ENCODE data around the gene MAPKAP1. TPM values are rescaled to one million over a fixed set of nuclear protein-coding genes. Genes with fewer than 3 reads are reported as not detected.

MAPKAP1 gene
- polyA plus RNA-seq, 3 donors, result 39.9 to 57.5 (median 44.1) TPM

DNA sequence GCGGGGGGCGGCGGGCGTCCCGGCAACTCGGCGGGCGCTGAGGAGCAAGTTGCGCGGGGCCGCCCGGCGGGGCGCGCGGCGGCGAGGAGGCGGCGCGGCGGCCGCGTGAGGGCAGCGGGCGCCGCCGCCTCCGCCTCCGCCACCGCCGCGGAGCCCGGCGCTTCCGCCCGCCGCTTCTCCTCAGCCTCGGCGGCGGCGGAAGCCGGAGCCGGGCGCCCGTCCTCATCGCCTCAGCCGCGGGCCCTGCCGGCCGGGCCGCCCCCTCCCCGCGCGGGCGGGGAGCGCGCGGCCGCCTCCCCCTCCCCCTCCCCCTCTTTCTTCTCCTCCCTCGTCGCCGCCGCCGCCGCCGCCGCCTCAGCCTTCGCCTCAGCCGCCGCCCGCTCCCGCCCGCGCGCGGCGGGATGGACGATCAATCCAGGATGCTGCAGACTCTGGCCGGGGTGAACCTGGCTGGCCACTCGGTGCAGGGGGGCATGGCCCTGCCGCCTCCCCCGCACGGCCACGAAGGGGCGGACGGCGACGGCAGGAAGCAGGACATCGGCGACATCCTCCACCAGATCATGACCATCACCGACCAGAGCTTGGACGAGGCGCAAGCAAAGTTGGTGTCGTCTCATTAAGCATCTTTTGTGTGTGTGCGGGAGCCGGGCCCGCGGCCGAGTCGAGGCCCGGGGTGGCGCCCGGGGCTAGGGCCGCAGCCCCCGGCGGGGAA is 40.2 kb upstream of the MAPKAP1 start, which contains the start of gene PBX3:
TSS of gene PBX3 (plus strand) at position 321 of the 712 bp plus-strand sequence.
- Histone ChIP-seq H3K4me2 (replicated peaks; ENCODE audit: extremely low read depth, low read length, poor library complexity, severe bottlenecking) (peak within 1 kb of the TSS; percentile 81), H3K9me3 (replicated peaks in 1 of 2; ENCODE audit: control insufficient read depth in 1 of 2, insufficient read depth in 1 of 2, low read length in 2 of 2) (no peaks in the 10 kb centered on the region), H2AFZ (ENCODE audit: insufficient read depth, low read depth, low read length, poor library complexity, severe bottlenecking) (peak within 1 kb of the TSS; percentile 83), H3K4me1 (ENCODE audit: control insufficient read depth in 1 of 2, insufficient read depth in 2 of 2, low read length in 2 of 2) (peaks cover 14 to 36% of the 10 kb centered on the region in 2 donors), H4K20me1 (ENCODE audit: insufficient read depth, low read length) (peaks cover 8% of the 10 kb centered on the region), H3K4me3 (replicated peaks in 1 of 3; ENCODE audit: low read depth in 2 of 3, low read length in 3 of 3) (peak within 1 kb of the TSS; percentile 69 to 93 (median 83)), H3K36me3 (replicated peaks in 1 of 2; ENCODE audit: control insufficient read depth in 1 of 2, insufficient read depth in 2 of 2, low read length in 2 of 2) (peaks cover 0 to 2% of the 10 kb centered on the region in 2 donors), H3K9ac (ENCODE audit: insufficient read depth, low read length, poor library complexity, severe bottlenecking) (peak within 1 kb of the TSS; percentile 80), H3K27ac (ENCODE audit: low read depth in 1 of 2, low read length in 2 of 2) (peak within 1 kb of the TSS; percentile 58 to 75), H3K27me3 (ENCODE audit: control insufficient read depth in 2 of 2, insufficient read depth in 2 of 2, low read length in 2 of 2) (no peaks in the 10 kb centered on the region), H3K79me2 (ENCODE audit: insufficient read depth, low read length) (peaks cover 43% of the 10 kb centered on the region)
- peaks cover 0 to 1% (median 0%) of the 10 kb centered on the region in 3 donors for H3K27me3 Mint-ChIP-seq (ENCODE audit: low read depth in 3 of 3)
- H3K4me3 Mint-ChIP-seq, result peak within 1 kb of the TSS; percentile 97 to 99
- peak within 1 kb of the TSS; percentile 90 to 97 (median 93) for H3K27ac Mint-ChIP-seq
- peak in 2 of 3 donors; percentile 26 to 32 for DNase-seq
- peaks cover 10 to 13% of the 10 kb centered on the region in 2 donors for H3K36me3 Mint-ChIP-seq
- H3K9me3 Mint-ChIP-seq, result no peaks in the 10 kb centered on the region
- intact Hi-C loops (cut with micrococcal nuclease), result loop anchor here (2.0 to 10.0 kb wide), 8 partner anchors 35 to 192 kb away; partner anchors contain the start of gene MAPKAP1 (in 1 of the 2)
- H3K4me1 Mint-ChIP-seq, result peaks cover 33% of the 10 kb centered on the region
- TF ChIP-seq, protein P1, sequence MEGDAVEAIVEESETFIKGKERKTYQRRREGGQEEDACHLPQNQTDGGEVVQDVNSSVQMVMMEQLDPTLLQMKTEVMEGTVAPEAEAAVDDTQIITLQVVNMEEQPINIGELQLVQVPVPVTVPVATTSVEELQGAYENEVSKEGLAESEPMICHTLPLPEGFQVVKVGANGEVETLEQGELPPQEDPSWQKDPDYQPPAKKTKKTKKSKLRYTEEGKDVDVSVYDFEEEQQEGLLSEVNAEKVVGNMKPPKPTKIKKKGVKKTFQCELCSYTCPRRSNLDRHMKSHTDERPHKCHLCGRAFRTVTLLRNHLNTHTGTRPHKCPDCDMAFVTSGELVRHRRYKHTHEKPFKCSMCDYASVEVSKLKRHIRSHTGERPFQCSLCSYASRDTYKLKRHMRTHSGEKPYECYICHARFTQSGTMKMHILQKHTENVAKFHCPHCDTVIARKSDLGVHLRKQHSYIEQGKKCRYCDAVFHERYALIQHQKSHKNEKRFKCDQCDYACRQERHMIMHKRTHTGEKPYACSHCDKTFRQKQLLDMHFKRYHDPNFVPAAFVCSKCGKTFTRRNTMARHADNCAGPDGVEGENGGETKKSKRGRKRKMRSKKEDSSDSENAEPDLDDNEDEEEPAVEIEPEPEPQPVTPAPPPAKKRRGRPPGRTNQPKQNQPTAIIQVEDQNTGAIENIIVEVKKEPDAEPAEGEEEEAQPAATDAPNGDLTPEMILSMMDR (IDR thresholded peaks at IDR 0.05), result no peak
- under 1% methylated on average over 104 of the region's 107 CpGs for WGBS (ENCODE audit: insufficient coverage)

DNA sequence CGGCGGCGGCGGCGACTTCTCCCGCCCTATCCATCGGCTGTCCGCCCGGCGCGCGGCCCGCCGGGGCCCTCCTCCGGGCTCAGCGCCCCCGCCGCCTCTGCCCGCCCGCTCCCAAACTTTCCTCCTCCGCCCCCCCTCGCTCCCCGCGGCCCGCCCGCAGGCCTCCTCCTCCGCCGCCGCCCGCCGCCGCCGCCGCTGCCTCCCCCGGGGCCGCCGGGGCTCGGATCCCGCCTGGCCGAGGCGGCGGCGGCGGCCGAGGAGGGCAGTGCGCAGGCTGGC is 39.7 kb upstream of the MAPKAP1 start:
- TF ChIP-seq, protein P1 (IDR thresholded peaks at IDR 0.05), result no peak
- Mint-ChIP-seq H3K27me3 (ENCODE audit: low read depth in 3 of 3) (peaks cover 0 to 1% (median 0%) of the 10 kb centered on the region in 3 donors), H3K9me3 (no peaks in the 10 kb centered on the region), H3K27ac (no peak overlapping the region), H3K36me3 (peaks cover 9 to 12% of the 10 kb centered on the region in 2 donors), H3K4me3 (no peak overlapping the region), H3K4me1 (peaks cover 31% of the 10 kb centered on the region)
- Histone ChIP-seq H3K9ac (ENCODE audit: insufficient read depth, low read length, poor library complexity, severe bottlenecking) (peak overlapping the region; percentile 55), H3K79me2 (ENCODE audit: insufficient read depth, low read length) (peaks cover 38% of the 10 kb centered on the region), H3K27ac (ENCODE audit: low read depth in 1 of 2, low read length in 2 of 2) (no peak overlapping the region), H3K36me3 (replicated peaks in 1 of 2; ENCODE audit: control insufficient read depth in 1 of 2, insufficient read depth in 2 of 2, low read length in 2 of 2) (peaks cover 0 to under 1% of the 10 kb centered on the region in 2 donors), H2AFZ (ENCODE audit: insufficient read depth, low read depth, low read length, poor library complexity, severe bottlenecking) (no peak overlapping the region), H3K4me2 (replicated peaks; ENCODE audit: extremely low read depth, low read length, poor library complexity, severe bottlenecking) (peak overlapping the region; percentile 81), H3K9me3 (replicated peaks in 1 of 2; ENCODE audit: control insufficient read depth in 1 of 2, insufficient read depth in 1 of 2, low read length in 2 of 2) (no peaks in the 10 kb centered on the region), H3K27me3 (ENCODE audit: control insufficient read depth in 2 of 2, insufficient read depth in 2 of 2, low read length in 2 of 2) (no peaks in the 10 kb centered on the region), H4K20me1 (ENCODE audit: insufficient read depth, low read length) (peaks cover 8% of the 10 kb centered on the region), H3K4me3 (replicated peaks in 1 of 3; ENCODE audit: low read depth in 2 of 3, low read length in 3 of 3) (peak overlapping the region in 1 of 3 experiments; percentile 83), H3K4me1 (ENCODE audit: control insufficient read depth in 1 of 2, insufficient read depth in 2 of 2, low read length in 2 of 2) (peaks cover 14 to 36% of the 10 kb centered on the region in 2 donors)
- DNase-seq, result no peak
- under 1% methylated on average over 40 of the region's 46 CpGs for WGBS (ENCODE audit: insufficient coverage)
- intact Hi-C loops (cut with micrococcal nuclease), result loop anchor here (2.0 to 10.0 kb wide), 8 partner anchors 34 to 192 kb away; partner anchors contain the start of gene MAPKAP1 (in 1 of the 2)
